ENCODE measurements around the gene TCP11.

DNA sequence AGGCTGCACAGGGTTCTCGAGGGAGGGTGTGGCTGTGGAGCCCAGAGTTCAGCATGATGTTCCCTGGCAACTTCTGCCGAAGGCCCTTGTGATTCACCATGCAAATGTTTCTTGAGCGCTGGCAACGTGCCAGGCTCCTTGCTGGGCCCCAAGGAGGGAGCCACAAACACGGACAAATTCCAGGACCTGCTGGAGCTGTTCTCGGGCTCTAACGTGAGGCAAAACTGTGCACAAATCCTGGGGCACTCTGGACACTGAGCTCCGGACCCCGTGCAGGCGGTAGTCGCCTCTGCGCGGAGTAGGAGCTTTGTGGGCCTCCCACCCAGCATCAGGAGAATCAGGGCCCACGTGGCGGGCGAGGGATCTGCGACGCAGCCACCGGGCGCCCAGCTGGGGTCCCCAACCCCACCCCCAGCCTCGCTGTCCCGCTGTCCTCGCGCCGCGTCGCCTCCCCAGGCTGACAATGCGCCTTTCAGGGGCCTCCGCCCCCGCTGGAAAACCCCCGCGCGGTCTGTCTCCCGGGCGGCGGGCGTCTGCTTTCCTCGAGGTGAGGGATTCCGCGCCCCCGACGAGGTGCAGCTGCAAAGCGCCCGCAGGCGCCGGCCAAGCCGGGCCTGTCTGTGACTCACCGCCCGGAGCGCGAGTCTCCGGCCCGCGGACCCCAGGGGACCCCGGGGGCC is 40.9 kb upstream of the TCP11 start:
- TF ChIP-seq POLR2A (IDR thresholded peaks at IDR 0.05), result no peak
- TF ChIP-seq, protein P1, sequence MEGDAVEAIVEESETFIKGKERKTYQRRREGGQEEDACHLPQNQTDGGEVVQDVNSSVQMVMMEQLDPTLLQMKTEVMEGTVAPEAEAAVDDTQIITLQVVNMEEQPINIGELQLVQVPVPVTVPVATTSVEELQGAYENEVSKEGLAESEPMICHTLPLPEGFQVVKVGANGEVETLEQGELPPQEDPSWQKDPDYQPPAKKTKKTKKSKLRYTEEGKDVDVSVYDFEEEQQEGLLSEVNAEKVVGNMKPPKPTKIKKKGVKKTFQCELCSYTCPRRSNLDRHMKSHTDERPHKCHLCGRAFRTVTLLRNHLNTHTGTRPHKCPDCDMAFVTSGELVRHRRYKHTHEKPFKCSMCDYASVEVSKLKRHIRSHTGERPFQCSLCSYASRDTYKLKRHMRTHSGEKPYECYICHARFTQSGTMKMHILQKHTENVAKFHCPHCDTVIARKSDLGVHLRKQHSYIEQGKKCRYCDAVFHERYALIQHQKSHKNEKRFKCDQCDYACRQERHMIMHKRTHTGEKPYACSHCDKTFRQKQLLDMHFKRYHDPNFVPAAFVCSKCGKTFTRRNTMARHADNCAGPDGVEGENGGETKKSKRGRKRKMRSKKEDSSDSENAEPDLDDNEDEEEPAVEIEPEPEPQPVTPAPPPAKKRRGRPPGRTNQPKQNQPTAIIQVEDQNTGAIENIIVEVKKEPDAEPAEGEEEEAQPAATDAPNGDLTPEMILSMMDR (IDR thresholded peaks at IDR 0.05), result no peak

All from right lobe of liver (tissue), 4 donors.